NCI-H526 (cell line): ENCODE measurements around the gene NDFIP1.

Experiments used
- DNase-seq, 2 experiments: peaks; one replicate each; lab custom pipeline; 2025; lab: John Stamatoyannopoulos, UW

The NDFIP1 gene

GRCh38 chr5:142119051-142119625 is 10.6 kb downstream of the NDFIP1 start:
- peak in 1 of 2 experiments; percentile 2 for DNase-seq

DNA sequence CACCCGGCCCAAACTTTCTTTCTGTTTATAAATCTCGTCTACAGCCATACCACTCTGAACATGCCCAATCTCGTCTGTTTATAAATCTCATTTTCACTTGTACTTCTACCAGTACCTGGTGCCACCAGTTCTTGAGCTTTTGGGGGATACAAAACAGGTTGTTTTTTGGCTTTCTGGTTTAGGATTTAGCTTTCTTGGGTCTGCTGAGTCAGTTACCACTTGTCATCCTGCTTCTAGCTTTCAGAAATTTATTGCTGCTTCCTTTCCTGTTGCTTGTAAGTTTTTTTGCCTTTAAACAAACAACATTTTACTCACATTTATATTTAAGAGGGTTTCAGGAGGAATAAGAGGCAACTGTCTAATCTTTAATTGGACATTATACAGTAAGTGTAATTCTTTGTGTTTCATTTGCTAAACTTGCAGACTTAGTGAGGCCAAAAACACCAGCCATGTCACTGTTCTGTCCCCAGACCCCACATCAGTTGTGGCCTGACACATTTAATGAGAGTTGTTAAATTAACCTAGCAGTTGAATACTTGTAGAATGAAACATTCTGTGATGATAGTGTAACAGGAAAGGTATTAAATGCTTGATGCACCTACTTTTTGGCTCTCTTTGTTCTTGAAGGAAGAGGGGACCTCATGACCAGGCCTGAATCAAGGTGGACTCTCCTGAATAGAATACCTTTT is 11.8 kb downstream of the NDFIP1 start:
- DNase-seq: no peak

GRCh38 chr5:142122121-142122520 is 13.5 kb downstream of the NDFIP1 start:
- DNase-seq: no peak

GRCh38 chr5:142125378-142125777 is 16.8 kb downstream of the NDFIP1 start:
- DNase-seq: no peak

- no peak for DNase-seq
Measured at GRCh38 chr5:142125963-142126362, 17.4 kb downstream of the NDFIP1 start.

DNA sequence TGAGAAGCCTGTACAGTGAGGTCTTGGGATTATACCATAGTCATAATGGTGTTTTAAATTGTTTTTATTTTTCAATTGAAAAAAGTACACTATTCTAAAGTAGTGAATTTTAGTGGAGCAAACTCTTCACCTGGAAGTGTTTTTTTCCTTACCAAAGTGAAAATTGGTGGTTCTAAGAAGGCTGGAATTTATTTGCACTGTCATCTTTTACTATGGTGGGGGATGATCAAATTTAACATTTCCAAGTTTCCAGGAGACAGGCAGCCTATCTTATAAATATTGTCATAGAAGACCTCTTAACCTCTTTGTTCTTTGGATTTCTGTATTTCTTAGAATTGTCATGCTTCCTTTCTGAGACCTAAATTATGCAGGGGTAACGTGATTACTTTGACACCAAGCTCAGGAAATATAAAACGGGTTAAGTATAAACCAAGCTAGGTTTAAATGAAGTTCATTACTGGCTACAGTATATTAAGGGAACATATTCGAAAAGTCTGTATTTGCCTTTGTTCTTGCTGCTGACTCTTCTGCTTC is 20.2 kb downstream of the NDFIP1 start:
- no peak for DNase-seq

DNA sequence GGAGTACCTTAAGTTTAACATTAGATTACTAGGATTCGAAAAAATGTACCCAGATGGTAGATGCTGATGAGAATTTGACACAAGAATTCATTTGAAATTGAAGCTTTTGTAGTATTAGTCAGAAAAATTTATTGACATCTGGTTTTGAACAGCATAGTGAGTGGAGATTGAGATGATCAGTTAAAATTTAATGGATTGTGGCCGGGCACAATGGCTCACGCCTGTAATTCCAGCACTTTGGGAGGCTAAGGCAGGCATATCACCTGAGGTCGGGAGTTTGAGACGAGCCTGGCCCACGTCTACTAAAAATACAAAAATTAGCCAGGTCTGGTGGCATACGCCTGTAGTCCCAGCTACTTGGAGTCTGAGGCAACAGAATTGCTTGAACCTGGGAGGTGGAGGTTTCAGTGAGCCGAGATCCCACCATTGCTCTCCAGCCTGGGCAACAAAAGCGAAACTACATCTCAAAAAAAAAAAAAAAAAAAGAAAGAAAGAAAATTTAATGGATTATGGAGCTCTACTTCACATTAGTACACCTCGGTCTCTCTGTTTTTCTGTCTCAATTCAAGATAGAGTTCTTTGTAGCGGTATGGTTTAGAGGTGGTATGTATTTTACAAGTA is 21.0 kb downstream of the NDFIP1 start:
- DNase-seq: no peak

DNA sequence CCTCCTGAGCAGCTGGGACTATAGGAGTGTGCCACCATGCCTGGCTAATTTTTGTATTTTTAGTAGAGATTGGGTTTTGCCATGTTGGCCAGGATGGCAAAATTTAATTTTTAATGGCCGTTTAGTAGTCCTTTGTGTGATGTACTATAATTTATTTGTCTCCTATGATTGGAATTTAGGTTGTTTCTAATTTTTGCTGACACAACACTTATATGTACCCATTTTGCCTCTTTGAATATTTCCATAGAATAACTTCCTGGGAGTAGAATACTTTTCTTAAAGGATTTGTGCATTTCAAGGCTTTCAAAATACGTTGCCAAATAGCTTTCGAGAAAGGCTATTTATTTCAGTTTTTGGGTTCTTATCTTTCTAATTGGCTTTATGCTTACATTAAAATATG is 22.8 kb downstream of the NDFIP1 start:
- no peak for DNase-seq

GRCh38 chr5:142132916-142133315 is 24.3 kb downstream of the NDFIP1 start:
- DNase-seq: no peak

- no peak for DNase-seq
Measured at GRCh38 chr5:142133330-142134206, 25.0 kb downstream of the NDFIP1 start.

- DNase-seq: no peak
Measured at GRCh38 chr5:142134331-142135010, 25.9 kb downstream of the NDFIP1 start.

- peak in 1 of 2 experiments; percentile 18 for DNase-seq
Measured at GRCh38 chr5:142141463-142141862, 32.9 kb downstream of the NDFIP1 start.

- DNase-seq: peak in 1 of 2 experiments; percentile 42
Measured at GRCh38 chr5:142143878-142144277, 35.3 kb downstream of the NDFIP1 start.

DNA sequence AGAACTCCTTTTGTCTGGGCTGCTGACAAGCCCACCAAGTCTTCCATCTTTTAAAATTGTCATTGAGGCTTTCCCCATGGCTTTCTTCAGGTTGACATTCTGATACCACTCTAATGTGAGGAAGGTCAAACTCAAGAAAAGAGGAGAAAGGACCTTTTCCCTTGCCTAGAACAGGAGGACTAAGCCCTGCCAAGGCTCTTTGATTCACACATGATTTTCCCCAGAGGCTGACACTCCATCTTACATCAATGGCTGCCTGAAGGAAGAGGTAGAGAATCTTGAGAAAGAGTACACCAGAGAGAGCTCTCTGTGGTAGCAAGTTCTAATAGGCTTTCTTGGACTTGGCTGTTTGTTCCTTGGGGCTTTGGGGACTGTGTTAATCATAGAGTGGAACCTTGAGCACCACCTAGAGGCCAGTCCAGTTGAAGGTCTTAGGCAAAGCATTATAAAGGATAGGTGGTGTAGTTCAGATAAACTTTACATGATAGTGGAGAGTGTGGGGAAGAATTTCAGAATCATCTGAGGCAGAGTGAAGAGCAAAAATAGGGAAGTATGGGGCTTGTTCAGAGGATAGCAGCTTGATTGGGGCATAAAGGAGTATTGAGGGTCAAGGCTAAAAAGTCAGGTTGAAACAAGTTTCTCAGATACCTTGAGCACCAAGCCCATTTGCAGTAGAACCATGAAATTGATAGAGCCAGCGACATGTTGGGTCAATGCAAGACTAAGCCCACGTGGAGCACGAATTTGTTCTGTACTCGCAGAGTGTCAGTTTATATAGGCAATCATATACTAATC is 36.7 kb downstream of the NDFIP1 start:
- peak in 1 of 2 experiments; percentile 77 for DNase-seq

GRCh38 chr5:142149363-142149762 is 40.8 kb downstream of the NDFIP1 start:
- no peak for DNase-seq

- DNase-seq: no peak
Measured at GRCh38 chr5:142150431-142150830, 41.9 kb downstream of the NDFIP1 start.

DNA sequence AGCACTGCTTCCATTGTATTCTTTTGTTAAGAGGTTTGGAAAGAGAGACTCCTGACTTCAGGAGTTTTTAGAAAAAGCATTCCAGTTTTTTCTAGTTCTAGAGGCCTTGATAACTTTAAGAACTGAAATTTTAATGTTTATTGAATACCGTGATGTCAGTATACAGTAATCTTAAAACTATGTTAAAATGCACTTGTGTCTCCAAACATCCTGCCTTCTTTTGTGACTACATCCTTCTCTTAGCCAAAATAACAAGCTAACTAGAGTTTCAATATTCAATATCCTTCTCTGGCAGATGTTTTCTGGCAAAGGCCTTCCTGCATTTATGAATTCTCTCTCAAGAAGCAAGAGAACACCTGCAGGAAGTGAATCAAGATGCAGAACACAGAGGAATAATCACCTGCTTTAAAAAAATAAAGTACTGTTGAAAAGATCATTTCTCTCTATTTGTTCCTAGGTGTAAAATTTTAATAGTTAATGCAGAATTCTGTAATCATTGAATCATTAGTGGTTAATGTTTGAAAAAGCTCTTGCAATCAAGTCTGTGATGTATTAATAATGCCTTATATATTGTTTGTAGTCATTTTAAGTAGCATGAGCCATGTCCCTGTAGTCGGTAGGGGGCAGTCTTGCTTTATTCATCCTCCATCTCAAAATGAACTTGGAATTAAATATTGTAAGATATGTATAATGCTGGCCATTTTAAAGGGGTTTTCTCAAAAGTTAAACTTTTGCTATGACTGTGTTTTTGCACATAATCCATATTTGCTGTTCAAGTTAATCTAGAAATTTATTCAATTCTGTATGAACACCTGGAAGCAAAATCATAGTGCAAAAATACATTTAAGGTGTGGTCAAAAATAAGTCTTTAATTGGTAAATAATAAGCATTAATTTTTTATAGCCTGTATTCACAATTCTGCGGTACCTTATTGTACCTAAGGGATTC is 43.1 kb downstream of the NDFIP1 start:
- peak in 1 of 2 experiments; percentile 72 for DNase-seq

DNA sequence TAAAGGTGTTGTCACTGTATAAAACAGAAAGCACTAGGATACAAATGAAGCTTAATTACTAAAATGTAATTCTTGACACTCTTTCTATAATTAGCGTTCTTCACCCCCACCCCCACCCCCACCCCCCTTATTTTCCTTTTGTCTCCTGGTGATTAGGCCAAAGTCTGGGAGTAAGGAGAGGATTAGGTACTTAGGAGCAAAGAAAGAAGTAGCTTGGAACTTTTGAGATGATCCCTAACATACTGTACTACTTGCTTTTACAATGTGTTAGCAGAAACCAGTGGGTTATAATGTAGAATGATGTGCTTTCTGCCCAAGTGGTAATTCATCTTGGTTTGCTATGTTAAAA is 43.8 kb downstream of the NDFIP1 start:
- no peak for DNase-seq

- DNase-seq: no peak
Measured at GRCh38 chr5:142153674-142154448, 45.3 kb downstream of the NDFIP1 start.
